ENCODE results near the gene PTPRN2.
"Not testable (repeated sequence)": the region's sequence is repeated elsewhere in the genome, so short reads cannot be mapped to it uniquely, and the experiment has no call there.

The PTPRN2 gene

GRCh38 chr7:157901166-157901565 is 686.5 kb downstream of the PTPRN2 start:
- no peak for DNase-seq (ENCODE audit: low read depth)

GRCh38 chr7:157900556-157900955 is 687.1 kb downstream of the PTPRN2 start:
- DNase-seq (ENCODE audit: low read depth): no peak

GRCh38 chr7:157900011-157900410 is 687.6 kb downstream of the PTPRN2 start:
- no peak for DNase-seq (ENCODE audit: low read depth)

GRCh38 chr7:157898802-157899505 is 688.7 kb downstream of the PTPRN2 start:
- no peak for DNase-seq (ENCODE audit: low read depth)

GRCh38 chr7:157898261-157898660 is 689.4 kb downstream of the PTPRN2 start:
- no peak for DNase-seq (ENCODE audit: low read depth)

- DNase-seq (ENCODE audit: low read depth): no peak
Observed at GRCh38 chr7:157897681-157898080, 689.9 kb downstream of the PTPRN2 start.

GRCh38 chr7:157896774-157897555 is 690.7 kb downstream of the PTPRN2 start:
- DNase-seq (ENCODE audit: low read depth): no peak

- DNase-seq (ENCODE audit: low read depth): not testable (repeated sequence)
Observed at GRCh38 chr7:157896376-157896675, 691.3 kb downstream of the PTPRN2 start.

GRCh38 chr7:157895520-157896375 is 691.9 kb downstream of the PTPRN2 start:
- DNase-seq (ENCODE audit: low read depth): no peak

- not testable (repeated sequence) for DNase-seq (ENCODE audit: low read depth)
Observed at GRCh38 chr7:157895098-157895497, 692.5 kb downstream of the PTPRN2 start.

- no peak for DNase-seq (ENCODE audit: low read depth)
Observed at GRCh38 chr7:157893535-157894044, 694.0 kb downstream of the PTPRN2 start.

- DNase-seq (ENCODE audit: low read depth): no peak
Observed at GRCh38 chr7:157892751-157893523, 694.7 kb downstream of the PTPRN2 start.

- DNase-seq (ENCODE audit: low read depth): no peak
Observed at GRCh38 chr7:157890921-157891401, 696.7 kb downstream of the PTPRN2 start.

- DNase-seq (ENCODE audit: low read depth): no peak
Observed at GRCh38 chr7:157889480-157889879, 698.1 kb downstream of the PTPRN2 start.

- DNase-seq (ENCODE audit: low read depth): no peak
Observed at GRCh38 chr7:157888579-157888978, 699.0 kb downstream of the PTPRN2 start.

- no peak for DNase-seq (ENCODE audit: low read depth)
Observed at GRCh38 chr7:157887400-157887799, 700.2 kb downstream of the PTPRN2 start.

GRCh38 chr7:157886711-157887110 is 700.9 kb downstream of the PTPRN2 start:
- DNase-seq (ENCODE audit: low read depth): no peak

- no peak for DNase-seq (ENCODE audit: low read depth)
Observed at GRCh38 chr7:157886266-157886665, 701.4 kb downstream of the PTPRN2 start.

- no peak for DNase-seq (ENCODE audit: low read depth)
Observed at GRCh38 chr7:157885140-157885539, 702.5 kb downstream of the PTPRN2 start.

GRCh38 chr7:157884461-157885062 is 703.1 kb downstream of the PTPRN2 start:
- no peak for DNase-seq (ENCODE audit: low read depth)

All from stimulated activated CD8-positive, alpha-beta memory T cell treated with anti-CD3 and anti-CD28 coated beads, Interleukin-15, amount 100 ng/mL, for 24 hours (primary cell).